ENCODE results near the gene MAST4. TPM values are rescaled to one million over a fixed set of nuclear protein-coding genes. Genes with fewer than 3 reads are reported as not detected.

The MAST4 gene
- total and polyA plus RNA-seq, 8 donors, result 5.9 to 29.7 (median 10.0) TPM

DNA sequence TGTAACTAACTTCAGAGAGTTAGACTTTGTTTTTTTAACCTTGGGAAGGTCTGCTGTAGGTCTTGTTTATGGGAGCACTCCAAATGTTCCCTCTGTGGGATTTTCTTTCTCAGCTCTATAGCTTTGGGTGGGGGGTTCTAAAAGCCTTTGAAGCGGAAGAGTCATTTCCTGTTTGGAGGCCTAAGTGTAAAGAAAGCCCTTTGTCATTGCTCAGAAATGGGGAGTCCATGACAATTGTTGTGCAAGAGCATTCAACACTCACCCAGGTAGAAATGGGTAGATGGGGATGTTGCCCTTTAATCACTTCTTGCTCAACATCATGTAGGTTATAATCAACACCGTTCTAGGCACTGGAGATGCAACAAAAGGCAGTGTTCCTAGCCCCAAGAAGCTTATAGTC is 30.3 kb upstream of the MAST4 start:
- Histone ChIP-seq H3K36me3 (no peaks in the 10 kb centered on the region), H3K27me3 (no peaks in the 10 kb centered on the region), H3K4me1 (no peaks in the 10 kb centered on the region), H3K27ac (no peak overlapping the region), H3K4me3 (no peak overlapping the region), H3K9me3 (no peaks in the 10 kb centered on the region)
- ATAC-seq, result no peak
- WGBS, 2 donors, result 76 to 82% methylated on average over 2 of the region's 2 CpGs
- intact Hi-C loops (cut with DNase I), result no loop called here
- FAIRE-seq, result no peak
- TF ChIP-seq, protein P1, sequence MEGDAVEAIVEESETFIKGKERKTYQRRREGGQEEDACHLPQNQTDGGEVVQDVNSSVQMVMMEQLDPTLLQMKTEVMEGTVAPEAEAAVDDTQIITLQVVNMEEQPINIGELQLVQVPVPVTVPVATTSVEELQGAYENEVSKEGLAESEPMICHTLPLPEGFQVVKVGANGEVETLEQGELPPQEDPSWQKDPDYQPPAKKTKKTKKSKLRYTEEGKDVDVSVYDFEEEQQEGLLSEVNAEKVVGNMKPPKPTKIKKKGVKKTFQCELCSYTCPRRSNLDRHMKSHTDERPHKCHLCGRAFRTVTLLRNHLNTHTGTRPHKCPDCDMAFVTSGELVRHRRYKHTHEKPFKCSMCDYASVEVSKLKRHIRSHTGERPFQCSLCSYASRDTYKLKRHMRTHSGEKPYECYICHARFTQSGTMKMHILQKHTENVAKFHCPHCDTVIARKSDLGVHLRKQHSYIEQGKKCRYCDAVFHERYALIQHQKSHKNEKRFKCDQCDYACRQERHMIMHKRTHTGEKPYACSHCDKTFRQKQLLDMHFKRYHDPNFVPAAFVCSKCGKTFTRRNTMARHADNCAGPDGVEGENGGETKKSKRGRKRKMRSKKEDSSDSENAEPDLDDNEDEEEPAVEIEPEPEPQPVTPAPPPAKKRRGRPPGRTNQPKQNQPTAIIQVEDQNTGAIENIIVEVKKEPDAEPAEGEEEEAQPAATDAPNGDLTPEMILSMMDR (IDR thresholded peaks at IDR 0.05), result no peak
- DNase-seq, result no peak

DNA sequence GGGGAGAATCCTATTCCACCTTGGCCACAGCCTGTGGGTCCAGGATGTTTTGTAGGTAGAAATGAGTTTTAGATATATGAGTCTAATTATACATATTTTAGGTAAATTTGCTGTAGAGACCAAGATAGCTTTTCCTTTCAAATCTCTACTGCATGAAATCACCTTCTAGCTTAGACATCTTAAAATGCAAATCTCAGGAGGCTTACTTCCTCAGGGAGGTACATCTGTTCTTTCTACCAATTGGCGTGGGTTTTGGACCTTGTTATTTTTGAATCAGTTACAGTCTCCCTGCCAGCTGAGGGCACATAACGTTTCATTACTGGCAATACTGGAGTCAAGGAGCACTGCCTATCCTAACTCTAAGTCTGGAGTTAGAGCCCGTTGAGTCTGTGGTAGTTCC is 28.7 kb upstream of the MAST4 start:
- WGBS, 2 donors, result 66 to 75% methylated on average over 3 of the region's 3 CpGs

DNA sequence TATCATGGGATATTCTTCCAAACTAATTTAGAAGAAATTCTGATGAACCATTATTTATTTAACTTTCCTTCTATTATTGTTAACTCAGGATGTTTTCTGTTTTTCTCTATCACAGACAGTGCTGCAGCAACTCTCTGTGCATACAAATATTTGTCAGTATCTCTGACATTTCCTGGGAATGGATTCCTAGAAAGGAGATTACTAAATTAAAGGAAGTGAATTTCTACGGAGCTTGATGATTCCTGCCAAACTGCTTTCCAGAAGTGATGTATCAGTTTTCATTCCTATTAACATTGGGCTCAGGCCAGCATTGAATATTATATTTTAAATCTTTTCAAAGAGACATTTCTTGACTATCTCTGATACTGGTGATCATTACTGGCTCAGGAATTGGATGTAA is 26.0 kb upstream of the MAST4 start:
- no peaks in the 10 kb centered on the region for H3K4me1 ChIP-seq
- H3K4me3 ChIP-seq, result no peak overlapping the region
- no peaks in the 10 kb centered on the region for H3K9me3 ChIP-seq
- no peak for ATAC-seq
- 8% methylated on average over 1 of the region's 1 CpG for WGBS, 2 donors
- H3K27ac ChIP-seq, result no peak overlapping the region
- no peak for DNase-seq
- intact Hi-C loops (cut with DNase I), result no loop called here
- no peak for FAIRE-seq
- H3K27me3 ChIP-seq, result no peaks in the 10 kb centered on the region
- no peaks in the 10 kb centered on the region for H3K36me3 ChIP-seq
- TF ChIP-seq, protein P1 (IDR thresholded peaks at IDR 0.05), result no peak

More for the DNA sequence above, 28.7 kb upstream of the MAST4 start:
- no peaks in the 10 kb centered on the region for H3K9me3 ChIP-seq
- no peak overlapping the region for H3K27ac ChIP-seq
- H3K4me1 ChIP-seq, result no peaks in the 10 kb centered on the region
- H3K36me3 ChIP-seq, result no peaks in the 10 kb centered on the region
- FAIRE-seq, result no peak
- no peak for DNase-seq
- no peak overlapping the region for H3K4me3 ChIP-seq
- ATAC-seq, result no peak
- TF ChIP-seq, protein P1 (IDR thresholded peaks at IDR 0.05), result no peak
- intact Hi-C loops (cut with DNase I), result no loop called here
- no peaks in the 10 kb centered on the region for H3K27me3 ChIP-seq

DNA sequence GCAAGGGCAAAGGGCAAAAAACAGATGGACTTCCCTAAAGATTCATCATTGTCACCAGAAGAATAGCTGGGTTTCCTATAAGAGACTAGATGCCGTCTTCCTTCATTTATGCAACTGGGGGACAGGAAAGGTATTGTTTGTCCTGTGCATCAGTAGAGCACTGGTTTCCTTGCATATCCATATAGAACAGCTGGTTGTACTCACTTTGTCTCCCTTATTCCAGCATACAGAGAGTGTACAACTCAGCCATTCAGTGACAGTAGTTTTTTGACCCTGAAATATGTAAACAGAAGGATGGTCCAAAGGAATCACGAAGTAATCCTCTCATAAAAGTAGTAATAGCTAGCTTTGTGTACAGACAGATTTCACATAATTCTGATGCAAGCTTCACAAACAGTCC is 22.5 kb upstream of the MAST4 start:
- ATAC-seq (no peak), DNase-seq (no peak), FAIRE-seq (no peak)
- TF ChIP-seq, protein P1 (IDR thresholded peaks at IDR 0.05), result no peak
- no peaks in the 10 kb centered on the region for H3K4me1 ChIP-seq
- H3K4me3 ChIP-seq, result no peak overlapping the region
- no peaks in the 10 kb centered on the region for H3K27me3 ChIP-seq
- intact Hi-C loops (cut with DNase I), result no loop called here
- no peaks in the 10 kb centered on the region for H3K9me3 ChIP-seq
- H3K36me3 ChIP-seq, result no peaks in the 10 kb centered on the region
- H3K27ac ChIP-seq, result no peak overlapping the region
- WGBS, 2 donors, result 51 to 59% methylated on average over 2 of the region's 2 CpGs

DNA sequence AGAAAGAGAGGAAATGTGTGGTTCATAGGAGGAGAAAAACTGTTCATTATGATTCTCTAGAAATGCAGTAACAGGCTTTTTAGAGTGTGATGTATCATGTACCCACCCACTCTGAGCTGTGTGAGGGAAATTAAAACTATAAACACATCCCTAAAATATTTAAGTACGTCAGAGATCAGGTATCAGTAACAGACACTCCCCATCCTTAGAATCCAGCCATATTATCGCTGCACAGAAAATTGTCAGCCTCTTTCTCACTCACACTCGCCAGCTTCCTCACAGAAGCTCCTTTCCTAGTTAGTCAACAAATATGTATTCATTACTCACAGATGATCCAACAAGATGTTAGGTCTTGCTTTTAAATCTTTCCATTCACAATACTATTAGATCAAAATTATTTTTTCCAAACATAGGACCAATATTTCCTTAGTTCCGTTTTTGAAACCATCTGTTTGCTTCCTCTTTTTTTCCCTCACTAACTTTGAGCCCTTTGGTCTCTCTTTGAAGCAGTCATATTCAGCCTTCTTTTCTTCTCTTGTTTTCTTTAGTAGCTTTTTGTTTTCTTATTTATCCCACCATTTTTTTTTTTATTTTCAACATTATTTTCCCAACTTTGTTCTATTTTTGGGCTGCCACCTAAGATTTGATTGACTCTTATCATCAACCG is 13.6 kb upstream of the MAST4 start:
- FAIRE-seq (no peak), ATAC-seq (no peak), DNase-seq (no peak)
- Histone ChIP-seq H3K27me3 (no peaks in the 10 kb centered on the region), H3K4me1 (no peaks in the 10 kb centered on the region), H3K27ac (no peak overlapping the region), H3K36me3 (no peaks in the 10 kb centered on the region), H3K9me3 (no peaks in the 10 kb centered on the region), H3K4me3 (no peak overlapping the region)
- TF ChIP-seq, protein P1 (IDR thresholded peaks at IDR 0.05), result no peak
- 62 to 72% methylated on average over 5 of the region's 5 CpGs for WGBS, 2 donors
- intact Hi-C loops (cut with DNase I), result no loop called here

All from pancreas (tissue), 10 donors.